Muscle layer of colon (tissue), 2 donors: ENCODE measurements around the gene RTL10.

ENCODE experiments used
- H3K27ac ChIP-seq: one replicate; pipeline ENCODE4 v1.7.0; 2013; ENCODE audit warnings: low read depth, mild to moderate bottlenecking, low read length, moderate library complexity
- H3K27me3 ChIP-seq, 2 donors: one replicate each; pipeline ENCODE4 v1.7.0; 2013; ENCODE audit warnings: low read length in 2 of 2, mild to moderate bottlenecking in 2 of 2; ENCODE audit not compliant: insufficient read depth in 2 of 2, control insufficient read depth in 1 of 2
- H3K36me3 ChIP-seq: one replicate; pipeline ENCODE4 v1.7.0; 2013; ENCODE audit warnings: mild to moderate bottlenecking, low read length; ENCODE audit not compliant: insufficient read depth
- H3K4me1 ChIP-seq: one replicate; pipeline ENCODE4 v1.7.0; 2013; ENCODE audit warnings: mild to moderate bottlenecking, low read length; ENCODE audit not compliant: insufficient read depth
- H3K4me3 ChIP-seq, 2 donors: one replicate each; pipeline ENCODE4 v1.7.0; 2013; ENCODE audit warnings: low read length in 2 of 2, low read depth in 1 of 2, mild to moderate bottlenecking in 1 of 2, moderate library complexity in 1 of 2
- H3K9ac ChIP-seq: one replicate; pipeline ENCODE4 v1.7.0; 2013; ENCODE audit warnings: low read length
- H3K9me3 ChIP-seq: one replicate; pipeline ENCODE4 v1.7.0; 2013; ENCODE audit warnings: mild to moderate bottlenecking, low read length
- donor health status: abdominal sarcoma.
- donor health status: Adenocarcinoma of cecum.

Gene RTL10

GRCh38 chr22:19872779-19873137, 18.1 kb upstream of the RTL10 start:
- H3K4me3 ChIP-seq, result no peak overlapping the region
- peaks cover 0 to 4% of the 10 kb centered on the region in 2 donors for H3K27me3 ChIP-seq
- no peaks in the 10 kb centered on the region for H3K9me3 ChIP-seq
- H3K9ac ChIP-seq, result no peak overlapping the region
- H3K27ac ChIP-seq, result no peak overlapping the region
- no peaks in the 10 kb centered on the region for H3K4me1 ChIP-seq
- no peaks in the 10 kb centered on the region for H3K36me3 ChIP-seq

- Histone ChIP-seq H3K4me3 (no peak overlapping the region), H3K36me3 (no peaks in the 10 kb centered on the region), H3K27me3 (peaks cover 0 to 4% of the 10 kb centered on the region in 2 donors), H3K27ac (no peak overlapping the region), H3K9ac (no peak overlapping the region), H3K4me1 (no peaks in the 10 kb centered on the region), H3K9me3 (no peaks in the 10 kb centered on the region)
Observed at GRCh38 chr22:19871845-19872778, 17.4 kb upstream of the RTL10 start.

GRCh38 chr22:19871023-19871844, 16.6 kb upstream of the RTL10 start:
- H3K9ac ChIP-seq, result no peak overlapping the region
- no peak overlapping the region for H3K27ac ChIP-seq
- H3K9me3 ChIP-seq, result no peaks in the 10 kb centered on the region
- H3K36me3 ChIP-seq, result no peaks in the 10 kb centered on the region
- H3K4me3 ChIP-seq, result no peak overlapping the region
- peaks cover 0 to 4% of the 10 kb centered on the region in 2 donors for H3K27me3 ChIP-seq
- no peaks in the 10 kb centered on the region for H3K4me1 ChIP-seq

- H3K4me1 ChIP-seq, result no peaks in the 10 kb centered on the region
- H3K36me3 ChIP-seq, result no peaks in the 10 kb centered on the region
- no peak overlapping the region for H3K4me3 ChIP-seq
- no peaks in the 10 kb centered on the region for H3K9me3 ChIP-seq
- peaks cover 0 to 4% of the 10 kb centered on the region in 2 donors for H3K27me3 ChIP-seq
- no peak overlapping the region for H3K9ac ChIP-seq
- H3K27ac ChIP-seq, result no peak overlapping the region
Observed at GRCh38 chr22:19870153-19871022, 15.7 kb upstream of the RTL10 start.

DNA sequence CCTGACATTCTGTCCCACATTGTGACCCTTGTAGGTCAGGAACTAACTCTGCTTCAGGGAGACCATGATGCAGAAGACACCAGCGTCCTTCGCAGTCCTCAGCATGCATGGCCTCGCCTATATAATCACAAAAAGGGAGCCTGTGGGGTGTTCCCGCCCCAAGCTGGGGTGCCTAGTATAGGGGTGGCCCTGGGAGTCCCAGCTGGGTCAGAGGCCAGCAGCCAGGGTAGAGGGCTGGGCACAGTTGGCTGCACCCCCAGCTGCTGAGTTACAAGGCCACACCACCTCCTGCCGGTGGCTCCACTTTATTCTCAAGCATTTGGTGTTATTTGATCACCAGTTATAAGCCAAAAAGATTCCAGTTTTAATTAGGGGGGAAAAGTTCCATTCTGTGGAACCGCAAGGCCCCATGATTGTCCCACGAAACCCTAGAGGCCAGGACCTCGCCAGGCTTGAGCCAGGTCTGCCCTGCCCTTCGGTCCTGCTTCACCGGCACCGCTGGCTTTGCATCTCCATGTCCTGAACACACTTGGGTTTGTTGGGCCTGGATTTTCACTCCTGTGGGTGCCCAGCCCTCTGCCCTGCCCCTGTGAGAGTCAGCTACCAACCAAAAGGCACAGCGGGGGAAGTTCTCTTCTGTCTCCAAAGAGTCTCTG, 15.0 kb upstream of the RTL10 start:
- Histone ChIP-seq H3K4me1 (no peaks in the 10 kb centered on the region), H3K27me3 (peaks cover 0 to 4% of the 10 kb centered on the region in 2 donors), H3K27ac (no peak overlapping the region), H3K9me3 (no peaks in the 10 kb centered on the region), H3K36me3 (no peaks in the 10 kb centered on the region), H3K9ac (no peak overlapping the region), H3K4me3 (no peak overlapping the region)

- no peak overlapping the region for H3K4me3 ChIP-seq
- H3K9ac ChIP-seq, result no peak overlapping the region
- peaks cover 0 to 4% of the 10 kb centered on the region in 2 donors for H3K27me3 ChIP-seq
- H3K27ac ChIP-seq, result no peak overlapping the region
- no peaks in the 10 kb centered on the region for H3K4me1 ChIP-seq
- H3K36me3 ChIP-seq, result no peaks in the 10 kb centered on the region
- no peaks in the 10 kb centered on the region for H3K9me3 ChIP-seq
Observed at GRCh38 chr22:19868773-19869471, 14.2 kb upstream of the RTL10 start.

DNA sequence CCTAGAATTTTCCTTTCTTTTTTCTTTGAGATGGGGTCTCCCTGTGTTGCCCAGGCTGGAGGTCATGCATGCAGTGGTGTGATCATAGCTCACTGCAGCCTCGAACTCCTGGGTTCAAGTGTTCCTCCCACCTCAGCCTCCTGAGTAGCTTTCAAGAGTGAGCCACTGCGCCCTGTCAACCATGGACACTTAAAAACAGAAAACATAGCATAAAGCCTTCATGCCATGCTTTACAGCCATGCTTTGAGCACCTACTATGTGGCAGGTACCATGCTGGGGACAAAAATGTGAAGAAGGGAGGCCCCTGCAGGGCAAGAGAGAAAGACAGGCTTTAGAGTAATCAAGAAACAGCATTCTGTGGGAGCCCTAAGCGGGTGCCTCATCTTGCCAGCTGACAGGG, 13.7 kb upstream of the RTL10 start:
- H3K27me3 ChIP-seq, result peaks cover 0 to 4% of the 10 kb centered on the region in 2 donors
- H3K27ac ChIP-seq, result no peak overlapping the region
- no peaks in the 10 kb centered on the region for H3K4me1 ChIP-seq
- no peak overlapping the region for H3K4me3 ChIP-seq
- no peaks in the 10 kb centered on the region for H3K36me3 ChIP-seq
- no peaks in the 10 kb centered on the region for H3K9me3 ChIP-seq
- no peak overlapping the region for H3K9ac ChIP-seq

DNA sequence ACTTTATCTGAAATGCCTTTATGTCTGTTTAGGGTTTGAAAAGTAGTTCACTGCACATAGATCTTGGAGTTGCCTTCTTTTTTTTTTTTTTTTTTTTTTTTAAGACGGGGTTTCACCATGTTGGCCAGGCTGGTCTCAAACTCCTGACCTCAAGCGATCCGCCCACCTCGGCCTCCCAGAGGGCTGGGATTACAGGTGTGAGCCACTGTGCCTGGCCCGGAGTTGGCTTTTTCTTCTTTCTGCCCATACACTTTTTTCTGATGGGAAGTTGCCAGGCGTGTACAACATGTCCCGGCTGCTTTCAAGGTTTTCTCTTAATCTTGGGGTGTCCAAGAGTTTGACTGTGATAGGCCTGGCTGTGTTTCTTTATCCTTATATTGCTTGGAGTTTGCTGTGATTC, 12.9 kb upstream of the RTL10 start:
- no peak overlapping the region for H3K4me3 ChIP-seq
- no peaks in the 10 kb centered on the region for H3K36me3 ChIP-seq
- no peaks in the 10 kb centered on the region for H3K4me1 ChIP-seq
- H3K27ac ChIP-seq, result no peak overlapping the region
- no peaks in the 10 kb centered on the region for H3K9me3 ChIP-seq
- H3K9ac ChIP-seq, result no peak overlapping the region
- H3K27me3 ChIP-seq, result no peaks in the 10 kb centered on the region

- Histone ChIP-seq H3K4me3 (no peak overlapping the region), H3K9me3 (no peaks in the 10 kb centered on the region), H3K36me3 (no peaks in the 10 kb centered on the region)
Observed at GRCh38 chr22:19866665-19867009, 12.0 kb upstream of the RTL10 start.

GRCh38 chr22:19865141-19865829, 10.6 kb upstream of the RTL10 start:
- no peaks in the 10 kb centered on the region for H3K36me3 ChIP-seq
- H3K9ac ChIP-seq, result no peak overlapping the region
- no peaks in the 10 kb centered on the region for H3K4me1 ChIP-seq
- H3K27me3 ChIP-seq, result no peaks in the 10 kb centered on the region
- no peak overlapping the region for H3K4me3 ChIP-seq
- H3K27ac ChIP-seq, result no peak overlapping the region
- no peaks in the 10 kb centered on the region for H3K9me3 ChIP-seq

More at GRCh38 chr22:19866665-19867009, 12.0 kb upstream of the RTL10 start:
- H3K4me1 ChIP-seq, result no peaks in the 10 kb centered on the region
- H3K27ac ChIP-seq, result no peak overlapping the region
- no peaks in the 10 kb centered on the region for H3K27me3 ChIP-seq
- H3K9ac ChIP-seq, result no peak overlapping the region
